ENCODE measurements around the gene IGSF1.

Gene IGSF1

GRCh38 chrX:131287560-131288179 is 1.4 kb downstream of the IGSF1 start:
- H3K4me3 ChIP-seq: no peak overlapping the region
- no peaks in the 10 kb centered on the region for H3K9me3 ChIP-seq (ENCODE audit: low read depth, low read length)
- no peak for TF ChIP-seq FOXP2 (optimal IDR thresholded peaks at IDR 0.05; ENCODE audit: control extremely low read depth, extremely low read length, insufficient read depth)
- TF ChIP-seq EZH2 (IDR thresholded peaks at IDR 0.05): no peak
- no peak overlapping the region for H3K27ac ChIP-seq
- no peak overlapping the region for H3K9ac ChIP-seq (ENCODE audit: insufficient read length)
- no peaks in the 10 kb centered on the region for H3K36me3 ChIP-seq (ENCODE audit: insufficient read depth, low read length)
- DNase-seq (ENCODE audit: low read depth, low spot score): no peak

DNA sequence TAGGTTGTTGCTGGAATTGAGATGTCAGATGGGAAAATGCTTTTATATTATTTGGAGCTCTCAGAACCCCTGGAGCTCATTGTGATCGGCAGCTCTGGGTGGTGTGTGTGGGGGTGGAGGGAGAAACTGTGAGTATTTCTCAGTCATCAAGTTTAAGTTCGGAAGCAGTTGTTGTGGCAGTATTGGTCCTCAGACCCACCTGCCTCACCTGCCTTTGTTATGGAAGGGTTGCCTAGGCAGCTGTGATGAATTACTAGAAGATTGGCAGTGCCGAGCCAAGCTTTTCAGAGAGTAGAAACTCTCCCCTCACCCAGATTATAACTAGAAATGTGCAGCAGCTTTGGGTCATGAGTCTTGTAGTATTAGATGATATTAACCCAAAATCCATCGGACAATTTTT is 9.5 kb downstream of the IGSF1 start:
- no peak for DNase-seq (ENCODE audit: low read depth, low spot score)
- TF ChIP-seq EZH2 (IDR thresholded peaks at IDR 0.05) (no peak), FOXP2 (optimal IDR thresholded peaks at IDR 0.05; ENCODE audit: control extremely low read depth, extremely low read length, insufficient read depth) (no peak), POLR2AphosphoS5 (IDR thresholded peaks at IDR 0.05; ENCODE audit: borderline replicate concordance, low read depth, low read length) (no peak)
- no peak overlapping the region for H3K4me3 ChIP-seq

GRCh38 chrX:131279197-131279596 is 9.9 kb downstream of the IGSF1 start:
- no peak for DNase-seq (ENCODE audit: low read depth, low spot score)
- Histone ChIP-seq H3K27ac (no peak overlapping the region), H3K4me3 (no peak overlapping the region), H3K36me3 (ENCODE audit: insufficient read depth, low read length) (no peaks in the 10 kb centered on the region), H3K9ac (ENCODE audit: insufficient read length) (no peak overlapping the region), H3K9me3 (ENCODE audit: low read depth, low read length) (no peaks in the 10 kb centered on the region)
- TF ChIP-seq EZH2 (IDR thresholded peaks at IDR 0.05): no peak
- no peak for TF ChIP-seq FOXP2 (optimal IDR thresholded peaks at IDR 0.05; ENCODE audit: control extremely low read depth, extremely low read length, insufficient read depth)
- no peak for TF ChIP-seq POLR2AphosphoS5 (IDR thresholded peaks at IDR 0.05; ENCODE audit: borderline replicate concordance, low read depth, low read length)

More for the DNA sequence above, 9.5 kb downstream of the IGSF1 start:
- H3K27ac ChIP-seq: no peak overlapping the region
- no peaks in the 10 kb centered on the region for H3K9me3 ChIP-seq (ENCODE audit: low read depth, low read length)
- no peaks in the 10 kb centered on the region for H3K36me3 ChIP-seq (ENCODE audit: insufficient read depth, low read length)
- no peak overlapping the region for H3K9ac ChIP-seq (ENCODE audit: insufficient read length)

GRCh38 chrX:131277543-131278136 is 11.5 kb downstream of the IGSF1 start:
- no peak for TF ChIP-seq FOXP2 (optimal IDR thresholded peaks at IDR 0.05; ENCODE audit: control extremely low read depth, extremely low read length, insufficient read depth)
- TF ChIP-seq EZH2 (IDR thresholded peaks at IDR 0.05): no peak
- TF ChIP-seq POLR2AphosphoS5 (IDR thresholded peaks at IDR 0.05; ENCODE audit: borderline replicate concordance, low read depth, low read length): no peak
- Histone ChIP-seq H3K4me3 (no peak overlapping the region), H3K36me3 (ENCODE audit: insufficient read depth, low read length) (no peaks in the 10 kb centered on the region), H3K27ac (no peak overlapping the region), H3K9me3 (ENCODE audit: low read depth, low read length) (no peaks in the 10 kb centered on the region), H3K9ac (ENCODE audit: insufficient read length) (no peak overlapping the region)
- no peak for DNase-seq (ENCODE audit: low read depth, low spot score)

GRCh38 chrX:131273011-131273410 is 16.1 kb downstream of the IGSF1 start:
- no peak for DNase-seq (ENCODE audit: low read depth, low spot score)
- H3K9me3 ChIP-seq (ENCODE audit: low read depth, low read length): no peaks in the 10 kb centered on the region
- TF ChIP-seq FOXP2 (optimal IDR thresholded peaks at IDR 0.05; ENCODE audit: control extremely low read depth, extremely low read length, insufficient read depth) (no peak), POLR2AphosphoS5 (IDR thresholded peaks at IDR 0.05; ENCODE audit: borderline replicate concordance, low read depth, low read length) (no peak), EZH2 (IDR thresholded peaks at IDR 0.05) (no peak)
- no peaks in the 10 kb centered on the region for H3K36me3 ChIP-seq (ENCODE audit: insufficient read depth, low read length)
- no peak overlapping the region for H3K27ac ChIP-seq
- H3K9ac ChIP-seq (ENCODE audit: insufficient read length): no peak overlapping the region
- no peak overlapping the region for H3K4me3 ChIP-seq

- H3K9me3 ChIP-seq (ENCODE audit: low read depth, low read length): no peaks in the 10 kb centered on the region
- H3K27ac ChIP-seq: no peak overlapping the region
- no peak for TF ChIP-seq POLR2AphosphoS5 (IDR thresholded peaks at IDR 0.05; ENCODE audit: borderline replicate concordance, low read depth, low read length)
- TF ChIP-seq EZH2 (IDR thresholded peaks at IDR 0.05): no peak
- no peak for TF ChIP-seq FOXP2 (optimal IDR thresholded peaks at IDR 0.05; ENCODE audit: control extremely low read depth, extremely low read length, insufficient read depth)
- no peak for DNase-seq (ENCODE audit: low read depth, low spot score)
- no peak overlapping the region for H3K4me3 ChIP-seq
- no peak overlapping the region for H3K9ac ChIP-seq (ENCODE audit: insufficient read length)
- H3K36me3 ChIP-seq (ENCODE audit: insufficient read depth, low read length): no peaks in the 10 kb centered on the region
Observed at GRCh38 chrX:131271826-131272225, 17.3 kb downstream of the IGSF1 start.

DNA sequence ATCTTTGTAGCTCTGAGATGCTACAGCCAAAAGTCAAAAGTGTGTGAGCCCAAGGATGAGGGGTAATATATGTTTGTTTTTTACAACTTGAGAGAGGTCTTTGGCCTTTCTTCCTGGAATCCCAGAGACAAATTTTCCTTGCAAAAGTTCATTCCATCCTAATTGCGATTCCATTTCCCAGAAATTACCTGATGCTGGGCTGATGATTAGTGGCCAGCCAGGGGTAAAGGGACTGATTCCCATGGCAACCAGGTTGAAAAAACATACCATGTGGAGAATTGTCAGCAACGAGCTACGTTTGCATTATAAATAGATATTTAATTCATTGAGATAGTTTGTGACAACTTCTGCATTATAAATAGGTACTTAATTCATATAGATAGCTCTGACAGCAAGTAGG is 17.8 kb downstream of the IGSF1 start:
- no peak overlapping the region for H3K4me3 ChIP-seq
- DNase-seq (ENCODE audit: low read depth, low spot score): no peak
- H3K9me3 ChIP-seq (ENCODE audit: low read depth, low read length): no peaks in the 10 kb centered on the region
- no peak for TF ChIP-seq FOXP2 (optimal IDR thresholded peaks at IDR 0.05; ENCODE audit: control extremely low read depth, extremely low read length, insufficient read depth)
- TF ChIP-seq EZH2 (IDR thresholded peaks at IDR 0.05): no peak
- no peak for TF ChIP-seq POLR2AphosphoS5 (IDR thresholded peaks at IDR 0.05; ENCODE audit: borderline replicate concordance, low read depth, low read length)
- H3K27ac ChIP-seq: no peak overlapping the region
- H3K9ac ChIP-seq (ENCODE audit: insufficient read length): no peak overlapping the region
- H3K36me3 ChIP-seq (ENCODE audit: insufficient read depth, low read length): no peaks in the 10 kb centered on the region

- Histone ChIP-seq H3K36me3 (ENCODE audit: insufficient read depth, low read length) (no peaks in the 10 kb centered on the region), H3K4me3 (no peak overlapping the region), H3K27ac (no peak overlapping the region), H3K9me3 (ENCODE audit: low read depth, low read length) (no peaks in the 10 kb centered on the region), H3K9ac (ENCODE audit: insufficient read length) (no peak overlapping the region)
- TF ChIP-seq POLR2AphosphoS5 (IDR thresholded peaks at IDR 0.05; ENCODE audit: borderline replicate concordance, low read depth, low read length): no peak
- TF ChIP-seq EZH2 (IDR thresholded peaks at IDR 0.05): no peak
- TF ChIP-seq FOXP2 (optimal IDR thresholded peaks at IDR 0.05; ENCODE audit: control extremely low read depth, extremely low read length, insufficient read depth): no peak
- DNase-seq (ENCODE audit: low read depth, low spot score): no peak
Observed at GRCh38 chrX:131270080-131270479, 19.0 kb downstream of the IGSF1 start.

- DNase-seq (ENCODE audit: low read depth, low spot score): no peak
- H3K27ac ChIP-seq: no peak overlapping the region
Observed at GRCh38 chrX:131264665-131265064, 24.4 kb downstream of the IGSF1 start.

More at GRCh38 chrX:131264665-131265064, 24.4 kb downstream of the IGSF1 start:
- Histone ChIP-seq H3K9ac (ENCODE audit: insufficient read length) (no peak overlapping the region), H3K9me3 (ENCODE audit: low read depth, low read length) (no peaks in the 10 kb centered on the region), H3K4me3 (no peak overlapping the region), H3K36me3 (ENCODE audit: insufficient read depth, low read length) (no peaks in the 10 kb centered on the region)
- TF ChIP-seq EZH2 (IDR thresholded peaks at IDR 0.05) (no peak), POLR2AphosphoS5 (IDR thresholded peaks at IDR 0.05; ENCODE audit: borderline replicate concordance, low read depth, low read length) (no peak), FOXP2 (optimal IDR thresholded peaks at IDR 0.05; ENCODE audit: control extremely low read depth, extremely low read length, insufficient read depth) (no peak)

Measured in SK-N-MC (cell line).